ENCODE results near the gene ENAH. TPM values are rescaled to one million over a fixed set of nuclear protein-coding genes. Genes with fewer than 3 reads are reported as not detected.

Gene ENAH
- polyA plus RNA-seq, 3 donors: 0.12 TPM; not detected in 2

- Histone ChIP-seq H3K4me2 (replicated peaks; ENCODE audit: extremely low read depth, low read length, poor library complexity, severe bottlenecking) (no peak overlapping the region), H3K4me1 (ENCODE audit: control insufficient read depth in 1 of 2, insufficient read depth in 2 of 2, low read length in 2 of 2) (peaks cover 6 to 10% of the 10 kb centered on the region in 2 donors)
These were observed 172.8 kb downstream of the ENAH start for GRCh38 chr1:225479996-225480720.

DNA sequence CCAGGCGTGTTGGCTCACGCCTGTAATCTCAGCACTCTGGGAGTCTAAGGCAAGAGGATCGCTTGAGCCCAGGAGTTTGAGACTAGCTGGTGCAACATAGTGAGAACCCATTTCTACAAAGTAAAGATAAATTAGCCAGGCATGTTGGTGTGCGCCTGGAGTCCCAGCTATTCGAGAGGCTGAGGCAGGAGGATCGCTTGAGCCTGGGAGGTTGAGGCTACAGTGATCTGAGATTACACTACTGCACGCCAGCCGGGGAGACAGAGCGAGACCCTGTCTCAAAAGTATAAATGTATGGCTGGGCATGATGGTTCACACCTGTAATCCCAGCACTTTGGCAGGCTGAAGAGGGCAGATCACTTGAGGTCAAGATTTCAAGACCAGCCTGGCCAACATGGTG, 173.6 kb downstream of the ENAH start:
- intact Hi-C loops (cut with micrococcal nuclease): loop anchor here (5.0 kb wide), 3 partner anchors 293 to 498 kb away; no protein-coding TSS in a partner anchor

More at GRCh38 chr1:225479996-225480720, 172.8 kb downstream of the ENAH start:
- no peak overlapping the region for H3K4me3 ChIP-seq (replicated peaks in 1 of 3; ENCODE audit: low read depth in 2 of 3, low read length in 3 of 3)
- Mint-ChIP-seq H3K36me3 (no peaks in the 10 kb centered on the region), H3K4me3 (no peak overlapping the region), H3K27ac (no peak overlapping the region), H3K4me1 (peaks cover 17% of the 10 kb centered on the region), H3K27me3 (ENCODE audit: low read depth in 3 of 3) (peaks cover 0 to 9% (median 4%) of the 10 kb centered on the region in 3 donors), H3K9me3 (peaks cover 0 to 5% (median 0%) of the 10 kb centered on the region in 7 donors)
- H3K27me3 ChIP-seq (ENCODE audit: control insufficient read depth in 2 of 2, insufficient read depth in 2 of 2, low read length in 2 of 2): no peaks in the 10 kb centered on the region
- no peaks in the 10 kb centered on the region for H4K20me1 ChIP-seq (ENCODE audit: insufficient read depth, low read length)
- 79% methylated on average over 11 of the region's 21 CpGs for WGBS (ENCODE audit: insufficient coverage)
- no peak overlapping the region for H3K9ac ChIP-seq (ENCODE audit: insufficient read depth, low read length, poor library complexity, severe bottlenecking)
- TF ChIP-seq, protein P1, sequence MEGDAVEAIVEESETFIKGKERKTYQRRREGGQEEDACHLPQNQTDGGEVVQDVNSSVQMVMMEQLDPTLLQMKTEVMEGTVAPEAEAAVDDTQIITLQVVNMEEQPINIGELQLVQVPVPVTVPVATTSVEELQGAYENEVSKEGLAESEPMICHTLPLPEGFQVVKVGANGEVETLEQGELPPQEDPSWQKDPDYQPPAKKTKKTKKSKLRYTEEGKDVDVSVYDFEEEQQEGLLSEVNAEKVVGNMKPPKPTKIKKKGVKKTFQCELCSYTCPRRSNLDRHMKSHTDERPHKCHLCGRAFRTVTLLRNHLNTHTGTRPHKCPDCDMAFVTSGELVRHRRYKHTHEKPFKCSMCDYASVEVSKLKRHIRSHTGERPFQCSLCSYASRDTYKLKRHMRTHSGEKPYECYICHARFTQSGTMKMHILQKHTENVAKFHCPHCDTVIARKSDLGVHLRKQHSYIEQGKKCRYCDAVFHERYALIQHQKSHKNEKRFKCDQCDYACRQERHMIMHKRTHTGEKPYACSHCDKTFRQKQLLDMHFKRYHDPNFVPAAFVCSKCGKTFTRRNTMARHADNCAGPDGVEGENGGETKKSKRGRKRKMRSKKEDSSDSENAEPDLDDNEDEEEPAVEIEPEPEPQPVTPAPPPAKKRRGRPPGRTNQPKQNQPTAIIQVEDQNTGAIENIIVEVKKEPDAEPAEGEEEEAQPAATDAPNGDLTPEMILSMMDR (IDR thresholded peaks at IDR 0.05): no peak
- no peak for DNase-seq
- no peaks in the 10 kb centered on the region for H3K36me3 ChIP-seq (replicated peaks in 1 of 2; ENCODE audit: control insufficient read depth in 1 of 2, insufficient read depth in 2 of 2, low read length in 2 of 2)
- intact Hi-C loops (cut with micrococcal nuclease): loop anchor here (5.0 kb wide), 3 partner anchors 292 to 497 kb away; no protein-coding TSS in a partner anchor
- no peaks in the 10 kb centered on the region for H3K9me3 ChIP-seq (replicated peaks in 1 of 2; ENCODE audit: control insufficient read depth in 1 of 2, insufficient read depth in 1 of 2, low read length in 2 of 2)
- no peaks in the 10 kb centered on the region for H3K79me2 ChIP-seq (ENCODE audit: insufficient read depth, low read length)
- H3K27ac ChIP-seq (ENCODE audit: low read depth in 1 of 2, low read length in 2 of 2): no peak overlapping the region
- H2AFZ ChIP-seq (ENCODE audit: insufficient read depth, low read depth, low read length, poor library complexity, severe bottlenecking): no peak overlapping the region

More for the DNA sequence above, 173.6 kb downstream of the ENAH start:
- no peak overlapping the region for H2AFZ ChIP-seq (ENCODE audit: insufficient read depth, low read depth, low read length, poor library complexity, severe bottlenecking)
- H3K4me2 ChIP-seq (replicated peaks; ENCODE audit: extremely low read depth, low read length, poor library complexity, severe bottlenecking): no peak overlapping the region
- Mint-ChIP-seq H3K27me3 (ENCODE audit: low read depth in 3 of 3) (peaks cover 0 to 9% (median 4%) of the 10 kb centered on the region in 3 donors), H3K36me3 (no peaks in the 10 kb centered on the region), H3K27ac (no peak overlapping the region), H3K4me3 (no peak overlapping the region), H3K4me1 (peaks cover 17% of the 10 kb centered on the region), H3K9me3 (peaks cover 0 to 6% (median 0%) of the 10 kb centered on the region in 7 donors)
- H3K9ac ChIP-seq (ENCODE audit: insufficient read depth, low read length, poor library complexity, severe bottlenecking): no peak overlapping the region
- no peak overlapping the region for H3K27ac ChIP-seq (ENCODE audit: low read depth in 1 of 2, low read length in 2 of 2)
- H4K20me1 ChIP-seq (ENCODE audit: insufficient read depth, low read length): no peaks in the 10 kb centered on the region
- no peaks in the 10 kb centered on the region for H3K36me3 ChIP-seq (replicated peaks in 1 of 2; ENCODE audit: control insufficient read depth in 1 of 2, insufficient read depth in 2 of 2, low read length in 2 of 2)
- no peak for DNase-seq
- H3K27me3 ChIP-seq (ENCODE audit: control insufficient read depth in 2 of 2, insufficient read depth in 2 of 2, low read length in 2 of 2): no peaks in the 10 kb centered on the region
- no peaks in the 10 kb centered on the region for H3K9me3 ChIP-seq (replicated peaks in 1 of 2; ENCODE audit: control insufficient read depth in 1 of 2, insufficient read depth in 1 of 2, low read length in 2 of 2)
- WGBS (ENCODE audit: insufficient coverage): 98% methylated on average over 5 of the region's 9 CpGs
- TF ChIP-seq, protein P1 (IDR thresholded peaks at IDR 0.05): no peak
- no peaks in the 10 kb centered on the region for H3K79me2 ChIP-seq (ENCODE audit: insufficient read depth, low read length)
- H3K4me1 ChIP-seq (ENCODE audit: control insufficient read depth in 1 of 2, insufficient read depth in 2 of 2, low read length in 2 of 2): peaks cover 11 to 17% of the 10 kb centered on the region in 2 donors
- H3K4me3 ChIP-seq (replicated peaks in 1 of 3; ENCODE audit: low read depth in 2 of 3, low read length in 3 of 3): no peak overlapping the region
